Embryonic facial prominence (tissue), 1 donor: ENCODE measurements around the gene COPS6.

Source experiments
- DNase-seq: peaks from one replicate; pipeline ENCODE4 v3.0.0-alpha.2; 2016; ENCODE audit errors: extremely low spot score

Gene COPS6

GRCh38 chr7:100079024-100079560 is 9.7 kb upstream of the COPS6 start:
- DNase-seq, result no peak

- DNase-seq, result no peak
Observed at GRCh38 chr7:100080907-100081534, 7.7 kb upstream of the COPS6 start.

GRCh38 chr7:100081535-100082102 is 7.2 kb upstream of the COPS6 start, which contains the start of gene ZNF3:
Gene ZNF3 (minus strand): TSS chr7:100081723. CDS start chr7:100077357, 4,366 bp downstream.
- peak; percentile 97 for DNase-seq

- DNase-seq, result no peak
Observed at GRCh38 chr7:100082978-100083377, 5.8 kb upstream of the COPS6 start.

GRCh38 chr7:100085515-100085914 is 3.3 kb upstream of the COPS6 start:
- DNase-seq, result no peak

GRCh38 chr7:100087055-100087750 is 1.6 kb upstream of the COPS6 start:
- no peak for DNase-seq

- DNase-seq, result no peak
Observed at GRCh38 chr7:100088095-100088620, 611 bp upstream of the COPS6 start.

GRCh38 chr7:100089458-100090196 is 858 bp downstream of the COPS6 start:
- DNase-seq, result no peak

GRCh38 chr7:100090527-100091410 is 2.0 kb downstream of the COPS6 start:
- no peak for DNase-seq

GRCh38 chr7:100091411-100092181 is 2.8 kb downstream of the COPS6 start:
- DNase-seq, result no peak

GRCh38 chr7:100093054-100093453 is 4.3 kb downstream of the COPS6 start:
- DNase-seq, result no peak

GRCh38 chr7:100093498-100093897 is 4.7 kb downstream of the COPS6 start:
- no peak for DNase-seq

- no peak for DNase-seq
Observed at GRCh38 chr7:100093925-100094486, 5.2 kb downstream of the COPS6 start.

- DNase-seq, result no peak
Observed at GRCh38 chr7:100095289-100095688, 6.5 kb downstream of the COPS6 start.

GRCh38 chr7:100095704-100096103 is 6.9 kb downstream of the COPS6 start:
- DNase-seq, result no peak

GRCh38 chr7:100098913-100099312 is 10.1 kb downstream of the COPS6 start:
- no peak for DNase-seq

- DNase-seq, result no peak
Observed at GRCh38 chr7:100099452-100099851, 10.7 kb downstream of the COPS6 start.

- peak; percentile 88 for DNase-seq
Observed at GRCh38 chr7:100100420-100101015, 11.7 kb downstream of the COPS6 start.
